SK-N-MC (cell line): ENCODE data around the gene OSBPL1A.

Source experiments
- EZH2 ChIP-seq: fragments of 200-600 bp; sonication (generic); IDR thresholded peaks from one replicate; pipeline ENCODE4 v1.6.1; 2017; ENCODE audit warnings: antibody characterized with exemption
- POLR2AphosphoS5 ChIP-seq: IDR thresholded peaks from 2 replicates; pipeline ENCODE4 v1.6.1; 2012; ENCODE audit warnings: mild to moderate bottlenecking, low read depth, low read length, borderline replicate concordance

- TF ChIP-seq EZH2 (no peak), POLR2AphosphoS5 (no peak)
These were observed 236.3 kb downstream of the OSBPL1A start for GRCh38 chr18:24161304-24161703.
